ENCODE results near the gene GDI1.

GDI1 gene

DNA sequence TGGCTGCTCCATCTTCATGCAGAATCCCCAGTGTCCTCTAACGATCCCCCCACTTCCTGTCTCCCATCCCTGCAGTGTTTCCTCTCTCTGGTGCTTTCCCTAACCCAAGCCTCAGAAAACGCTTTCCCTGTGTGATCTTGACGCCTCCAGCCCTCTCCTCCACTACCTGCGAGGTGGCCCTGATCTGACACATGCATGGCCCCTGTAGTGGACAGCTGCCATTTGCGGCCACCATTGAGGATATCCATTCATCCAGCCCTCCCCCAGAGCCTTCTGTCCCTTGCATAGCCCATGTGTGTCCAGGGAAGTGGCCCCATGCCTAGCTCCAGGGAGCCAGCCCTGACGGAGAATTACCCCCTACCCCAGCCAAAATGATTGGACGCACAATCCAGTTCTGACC is 46.4 kb downstream of the GDI1 start:
- DNase-seq, result no peak

DNA sequence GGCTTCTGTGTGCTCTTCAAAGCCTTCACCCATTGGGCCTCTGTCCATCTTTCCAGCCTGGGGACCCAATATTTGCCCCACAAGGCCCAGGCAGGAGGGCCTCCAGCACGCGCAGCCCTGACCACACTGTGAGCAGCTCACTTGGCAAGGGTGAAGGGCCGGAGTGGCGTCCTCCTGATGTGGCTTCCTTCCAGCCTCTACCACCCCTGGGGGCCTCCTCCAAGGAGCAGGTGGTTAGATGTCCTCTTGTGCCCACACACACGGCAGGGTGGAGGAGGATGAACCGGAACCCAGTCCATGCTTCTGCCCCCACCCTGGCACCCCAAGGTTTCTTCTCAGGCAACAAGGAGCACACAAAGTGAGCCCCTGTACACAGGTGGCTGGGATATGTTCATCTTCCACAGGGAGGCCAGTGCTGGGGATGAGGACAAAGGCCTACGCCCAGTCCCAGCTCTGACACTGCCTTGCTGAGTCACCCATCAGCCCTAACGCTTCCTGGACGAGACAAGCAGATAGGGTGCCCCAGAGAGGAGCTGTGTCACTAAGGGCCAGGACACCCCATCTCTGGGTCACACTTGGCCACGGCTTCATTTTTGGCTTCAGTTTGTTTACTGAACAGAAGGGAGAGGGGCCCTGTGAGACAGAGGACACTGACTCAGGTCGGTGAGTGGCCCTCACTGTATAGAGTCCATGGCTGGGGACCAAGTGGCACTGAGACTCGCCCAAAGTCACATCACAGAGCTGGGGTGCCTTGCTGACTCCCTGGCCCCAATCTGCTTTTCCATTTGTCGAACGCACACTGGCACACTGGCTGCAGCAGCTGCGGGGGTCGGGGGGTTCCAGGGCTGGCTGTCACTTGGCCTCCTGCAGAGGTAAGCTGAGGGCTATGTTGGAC is 47.5 kb downstream of the GDI1 start:
- DNase-seq, result no peak

DNA sequence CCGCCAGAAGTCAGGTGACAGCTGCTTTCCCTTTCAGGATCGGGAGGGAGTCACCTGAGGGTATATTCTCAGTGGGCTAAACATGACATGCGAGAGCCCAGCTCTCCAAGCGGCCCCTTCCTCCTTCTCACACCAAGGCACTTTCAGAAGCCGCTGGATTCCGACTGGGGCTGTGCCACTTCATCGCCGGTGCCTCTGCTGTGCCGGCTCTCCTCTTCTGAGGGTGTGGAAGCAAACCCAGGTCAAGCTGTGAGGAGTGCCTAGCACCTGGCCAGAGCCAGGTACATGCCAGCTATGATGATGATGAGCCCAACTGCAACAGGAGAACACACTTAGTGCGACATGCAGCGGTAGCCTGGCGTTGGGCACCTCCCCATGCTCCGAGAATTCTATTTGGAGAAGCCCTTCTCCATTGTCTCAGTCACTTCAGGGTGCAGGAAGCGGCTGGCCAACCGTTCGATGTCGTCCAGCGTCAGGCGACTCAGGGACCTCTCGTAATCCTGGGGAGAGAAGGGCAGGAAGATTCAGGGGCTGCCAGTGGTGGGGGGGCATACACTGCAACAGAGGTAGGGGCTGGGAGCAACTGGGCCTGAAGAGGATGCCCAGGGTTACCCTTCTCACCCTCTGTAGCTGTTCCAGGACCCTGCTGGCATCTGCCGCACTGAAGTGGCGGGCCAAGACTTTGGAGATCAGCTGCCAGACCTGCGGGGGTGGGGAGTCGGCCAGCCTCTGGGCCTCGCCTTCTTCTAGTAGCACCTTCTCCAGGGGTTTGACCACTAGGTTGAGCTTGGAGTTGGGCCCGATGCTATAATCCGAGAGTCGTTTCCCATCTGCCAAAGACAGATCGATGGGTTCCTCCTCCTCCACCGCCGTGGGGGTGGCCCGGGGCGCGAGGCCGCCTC is 48.4 kb downstream of the GDI1 start:
- no peak for DNase-seq

DNA sequence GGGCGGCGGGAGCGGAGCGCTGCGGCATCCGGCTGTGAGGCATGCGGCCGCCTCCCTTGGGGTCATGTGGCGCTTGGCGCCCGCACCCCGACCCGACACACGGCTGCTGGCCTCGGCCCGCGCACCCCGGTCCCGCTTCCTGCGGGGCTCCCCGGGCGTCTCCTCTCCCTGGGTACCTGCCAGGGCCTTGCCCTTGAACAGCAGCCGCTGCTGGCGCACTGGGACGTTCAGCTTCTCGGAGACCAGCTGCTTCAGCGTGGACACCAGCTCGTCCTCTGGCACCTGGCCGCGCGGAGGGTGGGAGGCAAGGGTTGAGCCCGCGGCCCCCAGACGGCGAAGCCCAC is 49.1 kb downstream of the GDI1 start:
- DNase-seq, result no peak

GRCh38 chrX:154486396-154487207 is 49.6 kb downstream of the GDI1 start, which contains the start of gene UBL4A:
TSS of gene UBL4A (minus strand) at chrX:154486615. CDS start at chrX:154486584, 31 bp downstream.
- DNase-seq, result no peak

DNA sequence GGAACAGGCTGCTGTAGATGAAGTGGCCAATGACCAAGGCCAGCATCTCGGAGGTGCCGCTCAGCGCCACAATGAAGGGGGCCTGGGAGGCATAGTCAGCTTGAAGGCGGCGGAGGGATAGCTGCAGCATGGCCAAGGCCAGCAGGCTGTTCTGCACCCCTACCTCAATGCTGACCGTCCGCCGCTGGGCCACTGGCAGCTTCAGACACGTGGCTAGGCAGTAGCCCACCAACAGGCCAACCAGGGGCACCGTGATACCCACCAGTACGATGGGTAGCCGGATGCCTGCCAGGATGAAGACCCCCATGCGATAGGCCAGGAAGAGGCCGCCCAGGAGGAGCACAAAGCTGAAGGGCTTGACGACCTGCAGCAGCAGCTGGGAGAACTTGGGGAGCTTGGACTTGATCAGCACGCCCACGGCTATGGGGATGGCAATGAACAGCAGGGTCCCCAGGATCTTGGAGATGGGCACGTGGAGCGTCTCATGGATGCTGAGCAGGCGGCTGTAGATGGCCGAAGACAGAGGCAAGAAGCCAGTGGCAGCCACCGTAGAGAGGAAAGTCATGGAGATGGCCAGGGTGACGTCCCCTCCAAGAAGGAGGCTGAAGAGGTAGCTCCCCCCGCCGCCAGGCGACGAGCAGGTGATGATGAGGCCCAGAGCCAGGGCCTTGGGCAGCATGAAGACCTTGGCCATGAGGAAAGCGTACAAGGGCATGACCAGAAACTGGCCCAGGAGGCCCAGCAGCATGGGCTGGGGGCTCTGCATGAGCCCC is 50.8 kb downstream of the GDI1 start:
- no peak for DNase-seq

- DNase-seq, result no peak
These were observed 51.6 kb downstream of the GDI1 start for GRCh38 chrX:154488336-154489075.

- DNase-seq, result no peak
These were observed 52.2 kb downstream of the GDI1 start for GRCh38 chrX:154489182-154489581.

DNA sequence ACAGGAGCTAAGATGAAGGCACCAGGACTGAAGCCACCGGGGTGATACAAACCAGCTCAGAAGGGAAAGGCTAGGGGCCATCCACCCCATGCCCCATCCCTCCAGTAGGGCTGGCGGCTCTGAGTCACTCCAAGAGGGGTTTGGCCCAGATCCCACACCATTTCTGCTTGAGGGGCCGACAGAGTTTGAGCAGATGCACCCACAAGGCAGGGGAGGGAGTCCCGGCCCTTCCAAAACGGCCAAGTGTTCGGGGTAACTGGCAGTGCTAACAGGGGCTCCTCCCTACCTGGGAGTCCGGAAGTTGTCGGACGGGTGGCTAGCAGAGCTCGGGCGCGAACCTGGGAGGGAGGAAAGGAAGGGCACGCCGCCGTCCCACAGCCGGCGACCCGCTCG is 53.1 kb downstream of the GDI1 start:
- no peak for DNase-seq

GRCh38 chrX:154490414-154491083 is 53.6 kb downstream of the GDI1 start, which contains the start of gene SLC10A3:
TSS of gene SLC10A3 (minus strand) at chrX:154490629. CDS start at chrX:154488940, 1,689 bp downstream.
- peak; percentile 78 for DNase-seq
